Spleen (tissue), 7 donors: ENCODE data around the gene TRABD.

Experiments used
- POLR2A ChIP-seq, 3 donors: fragments of 450-650 bp; IDR thresholded peaks; one replicate each; pipeline ENCODE4 v1.5.1; 2017; ENCODE audit warnings: antibody characterized with exemption in 3 of 3, mild to moderate bottlenecking in 1 of 3
- POLR2AphosphoS5 ChIP-seq, 3 donors: sonication (generic); formaldehyde crosslinking; IDR thresholded peaks; one replicate each; pipeline ENCODE4 v1.5.1; 2017; ENCODE audit warnings: antibody characterized with exemption in 3 of 3
- TF ChIP-seq, protein P1 (sequence below), 11 experiments: fragments of 200-600 bp in 7 of 11; fragments of 450-650 bp in 4 of 11; sonication (generic) in 4 of 11; IDR thresholded peaks in 8 of 11; conservative IDR thresholded peaks in 3 of 11; 1 replicate in 7 of 11; 2 replicates in 4 of 11; pipeline versions ENCODE4 v1.4.0 to v1.8.0; 2016 to 2021; ENCODE audit warnings: antibody characterized with exemption in 11 of 11, inconsistent platforms in 4 of 11, mild to moderate bottlenecking in 1 of 11
- donor health status: DM: no; HTN: no; CAD: no; lungs with moderate emphysema.
- donor health status: DM: no; HTN: no; CAD: no.
- donor health status: DM: no; HTN: no; CAD: no.

DNA sequence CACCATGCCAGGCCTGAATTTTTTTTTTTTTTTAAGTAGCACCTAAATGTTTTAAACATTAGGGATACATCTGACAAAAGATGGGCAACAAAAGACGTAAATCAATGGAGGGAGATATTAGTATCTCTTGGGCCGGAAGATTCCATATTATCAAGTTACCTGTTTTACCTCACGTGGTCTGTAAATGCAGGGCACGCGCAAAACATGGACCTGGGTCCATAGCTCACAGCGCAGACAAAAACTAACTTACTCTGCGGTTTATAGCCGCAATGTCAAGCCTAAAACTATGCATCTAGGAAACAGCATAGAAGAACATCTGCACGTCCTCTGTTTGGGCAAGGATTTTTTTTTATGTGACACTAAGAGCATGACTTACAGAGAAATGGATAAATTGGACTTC is 46.7 kb upstream of the TRABD start:
- no peak for TF ChIP-seq POLR2AphosphoS5 (IDR thresholded peaks at IDR 0.05)
- TF ChIP-seq POLR2A (IDR thresholded peaks at IDR 0.05): no peak
- TF ChIP-seq, protein P1, sequence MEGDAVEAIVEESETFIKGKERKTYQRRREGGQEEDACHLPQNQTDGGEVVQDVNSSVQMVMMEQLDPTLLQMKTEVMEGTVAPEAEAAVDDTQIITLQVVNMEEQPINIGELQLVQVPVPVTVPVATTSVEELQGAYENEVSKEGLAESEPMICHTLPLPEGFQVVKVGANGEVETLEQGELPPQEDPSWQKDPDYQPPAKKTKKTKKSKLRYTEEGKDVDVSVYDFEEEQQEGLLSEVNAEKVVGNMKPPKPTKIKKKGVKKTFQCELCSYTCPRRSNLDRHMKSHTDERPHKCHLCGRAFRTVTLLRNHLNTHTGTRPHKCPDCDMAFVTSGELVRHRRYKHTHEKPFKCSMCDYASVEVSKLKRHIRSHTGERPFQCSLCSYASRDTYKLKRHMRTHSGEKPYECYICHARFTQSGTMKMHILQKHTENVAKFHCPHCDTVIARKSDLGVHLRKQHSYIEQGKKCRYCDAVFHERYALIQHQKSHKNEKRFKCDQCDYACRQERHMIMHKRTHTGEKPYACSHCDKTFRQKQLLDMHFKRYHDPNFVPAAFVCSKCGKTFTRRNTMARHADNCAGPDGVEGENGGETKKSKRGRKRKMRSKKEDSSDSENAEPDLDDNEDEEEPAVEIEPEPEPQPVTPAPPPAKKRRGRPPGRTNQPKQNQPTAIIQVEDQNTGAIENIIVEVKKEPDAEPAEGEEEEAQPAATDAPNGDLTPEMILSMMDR (IDR thresholded peaks at IDR 0.05 in 8 of 11, conservative IDR thresholded peaks at IDR 0.05 in 3 of 11): no peak
